ENCODE results near the gene CELSR2. TPM values are rescaled to one million over a fixed set of nuclear protein-coding genes. Genes with fewer than 3 reads are reported as not detected.

CELSR2 gene
- total RNA-seq, 1 experiment from 2014 or later: 6.9 TPM

DNA sequence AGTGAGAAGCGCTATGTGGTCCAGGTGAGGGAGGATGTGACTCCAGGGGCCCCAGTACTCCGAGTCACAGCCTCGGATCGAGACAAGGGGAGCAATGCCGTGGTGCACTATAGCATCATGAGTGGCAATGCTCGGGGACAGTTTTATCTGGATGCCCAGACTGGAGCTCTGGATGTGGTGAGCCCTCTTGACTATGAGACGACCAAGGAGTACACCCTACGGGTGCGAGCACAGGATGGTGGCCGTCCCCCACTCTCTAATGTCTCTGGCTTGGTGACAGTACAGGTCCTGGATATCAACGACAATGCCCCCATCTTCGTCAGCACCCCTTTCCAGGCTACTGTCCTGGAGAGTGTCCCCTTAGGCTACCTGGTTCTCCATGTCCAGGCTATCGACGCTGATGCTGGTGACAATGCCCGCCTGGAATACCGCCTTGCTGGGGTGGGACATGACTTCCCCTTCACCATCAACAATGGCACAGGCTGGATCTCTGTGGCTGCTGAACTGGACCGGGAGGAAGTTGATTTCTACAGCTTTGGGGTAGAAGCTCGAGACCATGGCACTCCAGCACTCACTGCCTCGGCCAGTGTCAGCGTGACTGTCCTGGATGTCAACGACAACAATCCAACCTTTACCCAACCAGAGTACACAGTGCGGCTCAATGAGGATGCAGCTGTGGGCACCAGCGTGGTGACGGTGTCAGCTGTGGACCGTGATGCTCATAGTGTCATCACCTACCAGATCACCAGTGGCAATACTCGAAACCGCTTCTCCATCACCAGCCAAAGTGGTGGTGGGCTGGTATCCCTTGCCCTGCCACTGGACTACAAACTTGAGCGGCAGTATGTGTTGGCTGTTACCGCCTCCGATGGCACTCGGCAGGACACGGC, 2.2 kb downstream of the CELSR2 start:
- intact Hi-C loops (cut with micrococcal nuclease): no loop called here
- ChIA-PET POLR2A (interaction anchor here (1.3 to 2.3 kb wide), 2 partner anchors 37 to 174 kb away, joined by 3 to 10 read pairs; no protein-coding TSS in a partner anchor), CTCF (interaction anchor here (0.8 to 1.5 kb wide), 4 partner anchors 11 to 147 kb away, joined by 3 read pairs; partner anchors contain the start of genes PSRC1 and SORT1)
- no peaks in the 10 kb centered on the region for H3K27me3 Mint-ChIP-seq (ENCODE audit: insufficient read depth, unreplicated experiment)
- DNase-seq (ENCODE audit: unreplicated experiment): no peak
- peak overlapping the region; percentile 25 for H3K4me3 Mint-ChIP-seq (ENCODE audit: unreplicated experiment)
- TF ChIP-seq, protein P1, sequence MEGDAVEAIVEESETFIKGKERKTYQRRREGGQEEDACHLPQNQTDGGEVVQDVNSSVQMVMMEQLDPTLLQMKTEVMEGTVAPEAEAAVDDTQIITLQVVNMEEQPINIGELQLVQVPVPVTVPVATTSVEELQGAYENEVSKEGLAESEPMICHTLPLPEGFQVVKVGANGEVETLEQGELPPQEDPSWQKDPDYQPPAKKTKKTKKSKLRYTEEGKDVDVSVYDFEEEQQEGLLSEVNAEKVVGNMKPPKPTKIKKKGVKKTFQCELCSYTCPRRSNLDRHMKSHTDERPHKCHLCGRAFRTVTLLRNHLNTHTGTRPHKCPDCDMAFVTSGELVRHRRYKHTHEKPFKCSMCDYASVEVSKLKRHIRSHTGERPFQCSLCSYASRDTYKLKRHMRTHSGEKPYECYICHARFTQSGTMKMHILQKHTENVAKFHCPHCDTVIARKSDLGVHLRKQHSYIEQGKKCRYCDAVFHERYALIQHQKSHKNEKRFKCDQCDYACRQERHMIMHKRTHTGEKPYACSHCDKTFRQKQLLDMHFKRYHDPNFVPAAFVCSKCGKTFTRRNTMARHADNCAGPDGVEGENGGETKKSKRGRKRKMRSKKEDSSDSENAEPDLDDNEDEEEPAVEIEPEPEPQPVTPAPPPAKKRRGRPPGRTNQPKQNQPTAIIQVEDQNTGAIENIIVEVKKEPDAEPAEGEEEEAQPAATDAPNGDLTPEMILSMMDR (IDR thresholded peaks at IDR 0.05; ENCODE audit: unreplicated experiment): no peak
- H3K27ac Mint-ChIP-seq (ENCODE audit: low read depth, unreplicated experiment): no peak overlapping the region
- peaks cover 10% of the 10 kb centered on the region for H3K4me1 Mint-ChIP-seq (ENCODE audit: insufficient read depth, unreplicated experiment)
- H3K36me3 Mint-ChIP-seq (ENCODE audit: insufficient read depth, unreplicated experiment): no peaks in the 10 kb centered on the region
- H3K9me3 Mint-ChIP-seq (ENCODE audit: unreplicated experiment): no peaks in the 10 kb centered on the region
- BruUV-seq (replicated peaks): no TSS peak

DNA sequence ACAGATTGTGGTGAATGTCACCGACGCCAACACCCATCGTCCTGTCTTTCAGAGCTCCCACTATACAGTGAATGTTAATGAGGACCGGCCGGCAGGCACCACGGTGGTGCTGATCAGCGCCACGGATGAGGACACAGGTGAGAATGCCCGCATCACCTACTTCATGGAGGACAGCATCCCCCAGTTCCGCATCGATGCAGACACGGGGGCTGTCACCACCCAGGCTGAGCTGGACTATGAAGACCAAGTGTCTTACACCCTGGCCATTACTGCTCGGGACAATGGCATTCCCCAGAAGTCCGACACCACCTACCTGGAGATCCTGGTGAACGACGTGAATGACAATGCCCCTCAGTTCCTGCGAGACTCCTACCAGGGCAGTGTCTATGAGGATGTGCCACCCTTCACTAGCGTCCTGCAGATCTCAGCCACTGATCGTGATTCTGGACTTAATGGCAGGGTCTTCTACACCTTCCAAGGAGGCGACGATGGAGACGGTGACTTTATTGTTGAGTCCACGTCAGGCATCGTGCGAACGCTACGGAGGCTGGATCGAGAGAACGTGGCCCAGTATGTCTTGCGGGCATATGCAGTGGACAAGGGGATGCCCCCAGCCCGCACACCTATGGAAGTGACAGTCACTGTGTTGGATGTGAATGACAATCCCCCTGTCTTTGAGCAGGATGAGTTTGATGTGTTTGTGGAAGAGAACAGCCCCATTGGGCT, 3.0 kb downstream of the CELSR2 start:
- no TSS peak for BruUV-seq (replicated peaks)
- TF ChIP-seq, protein P1 (IDR thresholded peaks at IDR 0.05; ENCODE audit: unreplicated experiment): no peak
- Mint-ChIP-seq H3K27me3 (ENCODE audit: insufficient read depth, unreplicated experiment) (no peaks in the 10 kb centered on the region), H3K27ac (ENCODE audit: low read depth, unreplicated experiment) (no peak overlapping the region), H3K9me3 (ENCODE audit: unreplicated experiment) (no peaks in the 10 kb centered on the region), H3K4me1 (ENCODE audit: insufficient read depth, unreplicated experiment) (peaks cover 16% of the 10 kb centered on the region), H3K36me3 (ENCODE audit: insufficient read depth, unreplicated experiment) (no peaks in the 10 kb centered on the region), H3K4me3 (ENCODE audit: unreplicated experiment) (no peak overlapping the region)
- no peak for DNase-seq (ENCODE audit: unreplicated experiment)
- intact Hi-C loops (cut with micrococcal nuclease): no loop called here
- ChIA-PET POLR2A (interaction anchor here (2.8 kb wide), 1 partner anchor 12 kb away, joined by 15 read pairs; no protein-coding TSS in a partner anchor), CTCF (interaction anchor here (1.5 to 2.8 kb wide), 3 partner anchors 12 to 14 kb away, joined by 3 to 8 read pairs (median 7); no protein-coding TSS in a partner anchor)

DNA sequence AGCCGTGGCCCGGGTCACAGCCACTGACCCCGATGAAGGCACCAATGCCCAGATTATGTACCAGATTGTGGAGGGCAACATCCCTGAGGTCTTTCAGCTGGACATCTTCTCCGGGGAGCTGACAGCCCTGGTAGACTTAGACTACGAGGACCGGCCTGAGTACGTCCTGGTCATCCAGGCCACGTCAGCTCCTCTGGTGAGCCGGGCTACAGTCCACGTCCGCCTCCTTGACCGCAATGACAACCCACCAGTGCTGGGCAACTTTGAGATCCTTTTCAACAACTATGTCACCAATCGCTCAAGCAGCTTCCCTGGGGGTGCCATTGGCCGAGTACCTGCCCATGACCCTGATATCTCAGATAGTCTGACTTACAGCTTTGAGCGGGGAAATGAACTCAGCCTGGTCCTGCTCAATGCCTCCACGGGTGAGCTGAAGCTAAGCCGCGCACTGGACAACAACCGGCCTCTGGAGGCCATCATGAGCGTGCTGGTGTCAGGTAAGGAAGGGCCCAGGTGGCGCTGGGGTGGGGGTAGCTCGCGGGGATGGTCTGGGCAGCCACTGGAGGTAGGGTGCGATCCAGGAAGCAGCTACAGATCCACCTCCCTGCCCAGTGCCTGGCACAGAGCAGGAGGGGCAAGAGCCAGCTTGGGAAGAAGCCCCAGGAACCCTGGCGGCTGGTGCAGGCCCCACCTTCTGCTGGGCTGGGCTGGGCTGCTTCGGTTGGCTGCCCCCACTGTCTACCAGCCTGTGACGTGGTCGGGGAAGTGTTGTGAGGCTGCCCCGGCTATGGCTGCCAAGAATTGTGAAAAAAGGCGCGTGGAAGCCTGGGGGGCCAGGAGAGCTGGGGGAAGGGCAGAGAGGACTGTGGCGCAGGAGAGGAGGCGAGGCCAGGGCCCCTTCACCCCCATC, 3.8 kb downstream of the CELSR2 start:
- TF ChIP-seq, protein P1 (IDR thresholded peaks at IDR 0.05; ENCODE audit: unreplicated experiment): no peak
- intact Hi-C loops (cut with micrococcal nuclease): no loop called here
- POLR2A ChIA-PET: interaction anchor here (0.8 to 2.8 kb wide), 5 partner anchors 13 to 55 kb away, joined by 3 to 20 read pairs (median 4); partner anchors contain the start of gene SARS1
- H3K36me3 Mint-ChIP-seq (ENCODE audit: insufficient read depth, unreplicated experiment): no peaks in the 10 kb centered on the region
- DNase-seq (ENCODE audit: unreplicated experiment): no peak
- CTCF ChIA-PET: interaction anchor here (0.6 to 2.8 kb wide), 13 partner anchors 10 to 524 kb away, joined by 3 to 15 read pairs (median 4); partner anchors contain the start of gene SARS1
- no TSS peak for BruUV-seq (replicated peaks)
- H3K4me3 Mint-ChIP-seq (ENCODE audit: unreplicated experiment): no peak overlapping the region
- H3K27ac Mint-ChIP-seq (ENCODE audit: low read depth, unreplicated experiment): no peak overlapping the region
- H3K4me1 Mint-ChIP-seq (ENCODE audit: insufficient read depth, unreplicated experiment): peaks cover 21% of the 10 kb centered on the region
- H3K9me3 Mint-ChIP-seq (ENCODE audit: unreplicated experiment): no peaks in the 10 kb centered on the region
- H3K27me3 Mint-ChIP-seq (ENCODE audit: insufficient read depth, unreplicated experiment): no peaks in the 10 kb centered on the region
